Esophagus squamous epithelium (tissue), 5 donors: Measurements from ENCODE around the gene ERG. TPM values are rescaled to one million over a fixed set of nuclear protein-coding genes. Genes with fewer than 3 reads are reported as not detected.

ENCODE experiments used
- DNase-seq: peaks from one replicate; lab custom pipeline; 2025; lab: John Stamatoyannopoulos, UW
- H3K27ac ChIP-seq, 4 donors: fragments of 200-600 bp; sonication (generic); one replicate each; pipeline ENCODE4 v1.5.1; 2016 to 2019; ENCODE audit warnings: mild to moderate bottlenecking in 1 of 4
- H3K27me3 ChIP-seq, 4 donors: fragments of 200-600 bp; sonication (generic); 1 replicate in 3 of 4; 2 replicates in 1 of 4; pipeline versions ENCODE4 v1.5.1 to v1.6.0; 2017 to 2021; ENCODE audit warnings: antibody characterized with exemption in 1 of 4
- H3K36me3 ChIP-seq, 3 donors: fragments of 200-600 bp; sonication (generic); one replicate each; pipeline ENCODE4 v1.5.1; 2016 to 2019
- H3K4me1 ChIP-seq, 3 donors: fragments of 200-600 bp; sonication (generic); one replicate each; pipeline ENCODE4 v1.5.1; 2017 to 2019
- H3K4me3 ChIP-seq, 4 donors: fragments of 200-600 bp; sonication (generic); 1 replicate in 3 of 4; 2 replicates in 1 of 4; pipeline ENCODE4 v1.5.1; 2016 to 2019; ENCODE audit warnings: mild to moderate bottlenecking in 2 of 4, moderate library complexity in 1 of 4
- H3K9me3 ChIP-seq, 3 donors: fragments of 200-600 bp; sonication (generic); one replicate each; pipeline ENCODE4 v1.5.1; 2016 to 2019
- CTCF ChIP-seq, 6 experiments: fragments of 450-650 bp in 4 of 6; fragments of 200-600 bp in 2 of 6; sonication (generic) in 2 of 6; IDR thresholded peaks; one replicate each; pipeline ENCODE4 v1.5.1; 2016 to 2019; ENCODE audit warnings: antibody characterized with exemption in 6 of 6, mild to moderate bottlenecking in 4 of 6, moderate library complexity in 4 of 6
- POLR2A ChIP-seq, 4 donors: fragments of 450-650 bp; IDR thresholded peaks; one replicate each; pipeline ENCODE4 v1.6.1; 2017; ENCODE audit warnings: antibody characterized with exemption in 4 of 4, mild to moderate bottlenecking in 4 of 4, moderate library complexity in 3 of 4
- WGBS, 2 donors: methylation state at CpG; one replicate each; pipeline ENCODE4 v1.1.5; 2018; 5-methylcytosine and 5-hydroxymethylcytosine counted together
- intact Hi-C: fragments of 100-400 bp; cut with DNase I; formaldehyde crosslinking; loops from one replicate; pipeline ENCODE4 v1.15.0; 2022
- total RNA-seq, 4 donors: library from RNA; depleted of rRNA; stranded (reverse); fragments of >200 nt; gene quantifications; one replicate each; pipeline ENCODE4 v1.1.0, GENCODE V29; 2016
- donor health status: DM: yes; HTN: yes; CAD: no.

The ERG gene
- total RNA-seq, 4 donors from 2014 or later, result 2.5 to 10.9 (median 8.4) TPM

- Histone ChIP-seq H3K27me3 (no peaks in the 10 kb centered on the region), H3K36me3 (no peaks in the 10 kb centered on the region), H3K4me1 (peaks cover 0 to 9% (median 2%) of the 10 kb centered on the region in 3 donors), H3K4me3 (no peak overlapping the region), H3K27ac (no peak overlapping the region), H3K9me3 (no peaks in the 10 kb centered on the region)
- no peak for TF ChIP-seq POLR2A (IDR thresholded peaks at IDR 0.05)
- TF ChIP-seq CTCF (IDR thresholded peaks at IDR 0.05), result no peak
- intact Hi-C loops, result no loop called here
- no peak for DNase-seq
Observed at GRCh38 chr21:38430401-38430984, 67.8 kb downstream of the ERG start.

- H3K9me3 ChIP-seq, result no peaks in the 10 kb centered on the region
- H3K4me1 ChIP-seq, result no peaks in the 10 kb centered on the region
- H3K27ac ChIP-seq, result no peak overlapping the region
- no peak overlapping the region for H3K4me3 ChIP-seq
- TF ChIP-seq CTCF (IDR thresholded peaks at IDR 0.05), result no peak
- TF ChIP-seq POLR2A (IDR thresholded peaks at IDR 0.05), result no peak
- no peak for DNase-seq
- no peaks in the 10 kb centered on the region for H3K36me3 ChIP-seq
- intact Hi-C loops, result no loop called here
- WGBS, 2 donors, result 91 to 94% methylated on average over 2 of the region's 2 CpGs
- H3K27me3 ChIP-seq, result no peaks in the 10 kb centered on the region
Observed at GRCh38 chr21:38429011-38429410, 69.3 kb downstream of the ERG start.

- Histone ChIP-seq H3K9me3 (no peaks in the 10 kb centered on the region), H3K4me3 (no peak overlapping the region), H3K27ac (no peak overlapping the region), H3K36me3 (peaks cover 0 to 4% (median 0%) of the 10 kb centered on the region in 3 donors), H3K27me3 (no peaks in the 10 kb centered on the region), H3K4me1 (no peaks in the 10 kb centered on the region)
- no peak for DNase-seq
- no peak for TF ChIP-seq POLR2A (IDR thresholded peaks at IDR 0.05)
- no peak for TF ChIP-seq CTCF (IDR thresholded peaks at IDR 0.05)
- intact Hi-C loops, result no loop called here
- WGBS, 2 donors, result 79 to 89% methylated on average over 7 of the region's 7 CpGs
Observed at GRCh38 chr21:38428211-38428610, 70.1 kb downstream of the ERG start.

- intact Hi-C loops, result no loop called here
Observed at GRCh38 chr21:38424305-38425019, 73.8 kb downstream of the ERG start.

More at GRCh38 chr21:38424305-38425019, 73.8 kb downstream of the ERG start:
- peaks cover 0 to 28% (median 0%) of the 10 kb centered on the region in 3 donors for H3K36me3 ChIP-seq
- no peak for TF ChIP-seq CTCF (IDR thresholded peaks at IDR 0.05)
- H3K4me3 ChIP-seq, result no peak overlapping the region
- 84 to 86% methylated on average over 7 to 10 of the region's 11 CpGs for WGBS, 2 donors
- no peak for DNase-seq
- no peaks in the 10 kb centered on the region for H3K4me1 ChIP-seq
- no peaks in the 10 kb centered on the region for H3K27me3 ChIP-seq
- no peaks in the 10 kb centered on the region for H3K9me3 ChIP-seq
- no peak overlapping the region for H3K27ac ChIP-seq
